K562 (cell line): ENCODE measurements around the gene PIN1. TPM values are rescaled to one million over a fixed set of nuclear protein-coding genes. Genes with fewer than 3 reads are reported as not detected.
A peak's percentile ranks its signal among the peaks of the same experiment; 100 is the strongest.

Experiments
- ARNT ChIP-seq, 2 experiments: fragments of 450-650 bp; IDR thresholded peaks; 2 replicates each; pipeline ENCODE4 v1.6.1; 2016; ENCODE audit warnings: mild to moderate bottlenecking in 1 of 2
- ESRRA ChIP-seq: fragments of 450-650 bp; IDR thresholded peaks from 2 replicates; pipeline ENCODE4 v1.6.1; 2014; ENCODE audit warnings: low read depth, mild to moderate bottlenecking, moderate library complexity, borderline replicate concordance
- HNRNPH1 ChIP-seq: fragments of 200-400 bp; formaldehyde crosslinking; optimal IDR thresholded peaks from 2 replicates; pipeline ENCODE3; 2017; ENCODE audit warnings: low read depth, mild to moderate bottlenecking, low read length, moderate library complexity
- HNRNPLL ChIP-seq: fragments of 200-400 bp; formaldehyde crosslinking; IDR thresholded peaks from 2 replicates; pipeline ENCODE4 v1.6.1; 2017; ENCODE audit warnings: low read length, low read depth, mild to moderate bottlenecking; ENCODE audit not compliant: poor library complexity, severe bottlenecking
- KDM1A ChIP-seq, 2 experiments: fragments of 450-650 bp; IDR thresholded peaks; 2 replicates each; pipeline ENCODE4 v1.6.1; 2016; ENCODE audit warnings: mild to moderate bottlenecking in 2 of 2
- RBBP5 ChIP-seq: fragments of 200-600 bp; sonication (generic); IDR thresholded peaks from 2 replicates; pipeline ENCODE4 v1.6.1; 2012; ENCODE audit warnings: borderline replicate concordance, mild to moderate bottlenecking, low read length, control low read depth, inconsistent platforms; ENCODE audit not compliant: insufficient read depth, poor library complexity, severe bottlenecking
- RBM22 ChIP-seq: fragments of 200-400 bp; formaldehyde crosslinking; IDR thresholded peaks from 2 replicates; pipeline ENCODE4 v1.6.1; 2018; ENCODE audit warnings: low read length, low read depth; ENCODE audit not compliant: poor library complexity, severe bottlenecking
- TAF9B ChIP-seq: fragments of 450-650 bp; IDR thresholded peaks from 2 replicates; pipeline ENCODE4 v1.6.1; 2018; ENCODE audit warnings: mild to moderate bottlenecking; ENCODE audit not compliant: partially characterized antibody
- ZBTB17 ChIP-seq: fragments of 450-650 bp; formaldehyde crosslinking; IDR thresholded peaks from 2 replicates; pipeline ENCODE4 v1.4.0; 2020; ENCODE audit warnings: mild to moderate bottlenecking
- ZC3H4 ChIP-seq: sonication (generic); formaldehyde crosslinking; IDR thresholded peaks from 2 replicates; pipeline ENCODE4 v1.9.0; 2021; ENCODE audit warnings: missing genetic modification reagents, borderline replicate concordance
- ZNF121 ChIP-seq: sonication (generic); formaldehyde crosslinking; conservative IDR thresholded peaks from 2 replicates; pipeline ENCODE4 v1.8.0; 2022; ENCODE audit warnings: missing genetic modification reagents
- ZNF3 ChIP-seq: fragments of 250-450 bp; sonication (Bioruptor Pico); IDR thresholded peaks from 2 replicates; pipeline ENCODE4 v1.5.0; 2021; ENCODE audit warnings: mild to moderate bottlenecking, moderate library complexity
- polyA plus RNA-seq, 8 experiments: library from polyadenylated mRNA; depleted of rRNA in 4 of 8; stranded (reverse) in 5 of 8; unstranded in 3 of 8; fragments of >200 nt; fragmentation: Nextera tagmentation in 2 of 8; fragmentation: Illumina TruSeq in 1 of 8; extraction: Ambion mirVana in 2 of 8; extraction: Trizol in 1 of 8; gene quantifications; 2 replicates each; pipeline versions ENCODE4 v1.2.1 to v1.2.3, GENCODE V29; 2011 to 2014; ENCODE audit warnings: inconsistent platforms in 1 of 8, missing spikeins in 1 of 8
- total RNA-seq, 7 experiments: library from RNA; depleted of rRNA in 6 of 7; stranded (reverse); fragments of >200 nt in 6 of 7; fragmentation: Illumina TruSeq in 2 of 7; extraction: Trizol in 2 of 7; gene quantifications; 2 replicates each; pipeline versions ENCODE4 v1.2.1 to v1.2.3, GENCODE V29; 2011 to 2021; ENCODE audit warnings: low replicate concordance in 1 of 7
- TF ChIP-seq, protein P1 (sequence below): sonication (generic); formaldehyde crosslinking; IDR thresholded peaks from 2 replicates; pipeline ENCODE4 v1.8.0; 2022; ENCODE audit warnings: mild to moderate bottlenecking, low read depth, missing genetic modification reagents
- TF ChIP-seq, protein P2 (sequence below): conservative IDR thresholded peaks from 2 replicates; pipeline ENCODE4 v1.6.1; 2011; ENCODE audit warnings: low read depth, mild to moderate bottlenecking, low read length; ENCODE audit not compliant: control insufficient read depth
- TF ChIP-seq, protein P3 (sequence below): fragments of 250-450 bp; sonication (Bioruptor Pico); IDR thresholded peaks from 2 replicates; pipeline ENCODE4 v1.4.0; 2020
- TF ChIP-seq, protein P4 (sequence below), 2 experiments: fragments of 450-650 bp; IDR thresholded peaks; 2 replicates each; pipeline ENCODE4 v1.6.1; 2016
- TF ChIP-seq, protein P5 (sequence below): fragments of 450-650 bp; formaldehyde crosslinking; IDR thresholded peaks from 2 replicates; pipeline ENCODE4 v1.4.0; 2020; ENCODE audit warnings: mild to moderate bottlenecking, moderate library complexity
- TF ChIP-seq, protein P6 (sequence below), 3 experiments: fragments of 200-800 bp in 1 of 3; sonication (Bioruptor generic) in 1 of 3; sonication (generic) in 1 of 3; formaldehyde crosslinking in 1 of 3; IDR thresholded peaks; 2 replicates each; pipeline versions ENCODE4 v1.6.1 to v1.8.0; 2016 to 2022; ENCODE audit warnings: mild to moderate bottlenecking in 2 of 3, missing compliant biosample characterization in 2 of 3, missing genetic modification characterization in 2 of 3, missing genetic modification reagents in 1 of 3

Gene PIN1
- total and polyA plus RNA-seq, 9 of the 15 experiments (the other 6 are each of a cell fraction or from before 2014, with no cell fraction given): 1.6 to 178 (median 42.5) TPM

DNA sequence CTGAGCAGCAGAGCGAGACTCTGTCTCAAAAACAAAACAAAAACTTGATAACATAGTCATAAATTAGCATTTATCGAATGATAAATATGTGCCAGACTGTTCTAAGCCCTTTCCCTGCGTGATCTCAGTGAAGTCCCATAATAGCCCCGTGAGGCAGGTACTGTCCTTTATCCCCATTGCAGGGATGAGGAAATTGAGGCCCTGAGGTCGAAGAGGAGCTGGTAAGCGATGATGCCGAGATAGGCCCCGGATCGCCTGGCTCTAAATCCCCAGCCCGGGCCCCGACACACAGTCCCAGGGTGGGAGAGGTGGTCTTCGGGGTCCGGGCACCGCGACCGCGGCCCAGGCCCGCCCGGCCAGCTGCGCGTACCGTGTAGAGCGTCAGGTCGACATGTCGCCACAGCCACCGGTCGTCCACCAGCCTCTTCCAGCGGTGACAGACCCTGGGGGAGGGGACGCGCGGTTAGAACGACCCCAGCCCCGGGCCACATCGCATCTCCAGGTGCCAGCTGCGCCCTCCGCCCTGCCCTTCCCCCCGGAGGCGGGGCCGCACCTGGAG lies 16.9 kb upstream of the PIN1 start (continued):
- TF ChIP-seq, protein P1, sequence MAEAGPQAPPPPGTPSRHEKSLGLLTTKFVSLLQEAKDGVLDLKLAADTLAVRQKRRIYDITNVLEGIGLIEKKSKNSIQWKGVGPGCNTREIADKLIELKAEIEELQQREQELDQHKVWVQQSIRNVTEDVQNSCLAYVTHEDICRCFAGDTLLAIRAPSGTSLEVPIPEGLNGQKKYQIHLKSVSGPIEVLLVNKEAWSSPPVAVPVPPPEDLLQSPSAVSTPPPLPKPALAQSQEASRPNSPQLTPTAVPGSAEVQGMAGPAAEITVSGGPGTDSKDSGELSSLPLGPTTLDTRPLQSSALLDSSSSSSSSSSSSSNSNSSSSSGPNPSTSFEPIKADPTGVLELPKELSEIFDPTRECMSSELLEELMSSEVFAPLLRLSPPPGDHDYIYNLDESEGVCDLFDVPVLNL (CRISPR knock-in tag): 0 out of 2 replicates have a peak, but pooled peaks have one; percentile 34
- peak; percentile 68 for TF ChIP-seq ESRRA
- 0 out of 2 replicates have a peak, but pooled peaks have one; percentile 4 for TF ChIP-seq ZNF121 (CRISPR knock-in tag)
- peak; percentile 89 for TF ChIP-seq TAF9B
- TF ChIP-seq, protein P2, sequence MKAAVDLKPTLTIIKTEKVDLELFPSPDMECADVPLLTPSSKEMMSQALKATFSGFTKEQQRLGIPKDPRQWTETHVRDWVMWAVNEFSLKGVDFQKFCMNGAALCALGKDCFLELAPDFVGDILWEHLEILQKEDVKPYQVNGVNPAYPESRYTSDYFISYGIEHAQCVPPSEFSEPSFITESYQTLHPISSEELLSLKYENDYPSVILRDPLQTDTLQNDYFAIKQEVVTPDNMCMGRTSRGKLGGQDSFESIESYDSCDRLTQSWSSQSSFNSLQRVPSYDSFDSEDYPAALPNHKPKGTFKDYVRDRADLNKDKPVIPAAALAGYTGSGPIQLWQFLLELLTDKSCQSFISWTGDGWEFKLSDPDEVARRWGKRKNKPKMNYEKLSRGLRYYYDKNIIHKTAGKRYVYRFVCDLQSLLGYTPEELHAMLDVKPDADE: 0 out of 2 replicates have a peak, but pooled peaks have one; percentile 36
- TF ChIP-seq, protein P3, sequence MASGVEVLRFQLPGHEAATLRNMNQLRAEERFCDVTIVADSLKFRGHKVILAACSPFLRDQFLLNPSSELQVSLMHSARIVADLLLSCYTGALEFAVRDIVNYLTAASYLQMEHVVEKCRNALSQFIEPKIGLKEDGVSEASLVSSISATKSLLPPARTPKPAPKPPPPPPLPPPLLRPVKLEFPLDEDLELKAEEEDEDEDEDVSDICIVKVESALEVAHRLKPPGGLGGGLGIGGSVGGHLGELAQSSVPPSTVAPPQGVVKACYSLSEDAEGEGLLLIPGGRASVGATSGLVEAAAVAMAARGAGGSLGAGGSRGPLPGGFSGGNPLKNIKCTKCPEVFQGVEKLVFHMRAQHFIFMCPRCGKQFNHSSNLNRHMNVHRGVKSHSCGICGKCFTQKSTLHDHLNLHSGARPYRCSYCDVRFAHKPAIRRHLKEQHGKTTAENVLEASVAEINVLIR (CRISPR knock-in tag): 0 out of 2 replicates have a peak, but pooled peaks have one; percentile 6
- TF ChIP-seq ZNF3: no peak
- TF ChIP-seq, protein P4, sequence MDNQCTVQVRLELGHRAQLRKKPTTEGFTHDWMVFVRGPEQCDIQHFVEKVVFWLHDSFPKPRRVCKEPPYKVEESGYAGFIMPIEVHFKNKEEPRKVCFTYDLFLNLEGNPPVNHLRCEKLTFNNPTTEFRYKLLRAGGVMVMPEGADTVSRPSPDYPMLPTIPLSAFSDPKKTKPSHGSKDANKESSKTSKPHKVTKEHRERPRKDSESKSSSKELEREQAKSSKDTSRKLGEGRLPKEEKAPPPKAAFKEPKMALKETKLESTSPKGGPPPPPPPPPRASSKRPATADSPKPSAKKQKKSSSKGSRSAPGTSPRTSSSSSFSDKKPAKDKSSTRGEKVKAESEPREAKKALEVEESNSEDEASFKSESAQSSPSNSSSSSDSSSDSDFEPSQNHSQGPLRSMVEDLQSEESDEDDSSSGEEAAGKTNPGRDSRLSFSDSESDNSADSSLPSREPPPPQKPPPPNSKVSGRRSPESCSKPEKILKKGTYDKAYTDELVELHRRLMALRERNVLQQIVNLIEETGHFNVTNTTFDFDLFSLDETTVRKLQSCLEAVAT (IDR thresholded peaks at IDR 0.05): 0 out of 4 replicates have a peak, but pooled peaks of 1 of the 2 experiments have one; percentile 23
- peak; percentile 47 for TF ChIP-seq RBM22
- TF ChIP-seq ARNT (IDR thresholded peaks at IDR 0.05): no peak
- 0 out of 2 replicates have a peak, but pooled peaks have one; percentile 38 for TF ChIP-seq ZBTB17 (CRISPR knock-in tag)
- TF ChIP-seq HNRNPLL: no peak
- 0 out of 4 replicates have a peak, but pooled peaks of 1 of the 2 experiments have one; percentile 12 for TF ChIP-seq KDM1A (IDR thresholded peaks at IDR 0.05)
- TF ChIP-seq RBBP5: peak; percentile 85
- no peak; the same call in 1 of the 2 replicates for TF ChIP-seq ZC3H4 (CRISPR knock-in tag)
- TF ChIP-seq HNRNPH1: no peak
- TF ChIP-seq, protein P5, sequence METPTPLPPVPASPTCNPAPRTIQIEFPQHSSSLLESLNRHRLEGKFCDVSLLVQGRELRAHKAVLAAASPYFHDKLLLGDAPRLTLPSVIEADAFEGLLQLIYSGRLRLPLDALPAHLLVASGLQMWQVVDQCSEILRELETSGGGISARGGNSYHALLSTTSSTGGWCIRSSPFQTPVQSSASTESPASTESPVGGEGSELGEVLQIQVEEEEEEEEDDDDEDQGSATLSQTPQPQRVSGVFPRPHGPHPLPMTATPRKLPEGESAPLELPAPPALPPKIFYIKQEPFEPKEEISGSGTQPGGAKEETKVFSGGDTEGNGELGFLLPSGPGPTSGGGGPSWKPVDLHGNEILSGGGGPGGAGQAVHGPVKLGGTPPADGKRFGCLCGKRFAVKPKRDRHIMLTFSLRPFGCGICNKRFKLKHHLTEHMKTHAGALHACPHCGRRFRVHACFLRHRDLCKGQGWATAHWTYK: 0 out of 2 replicates have a peak, but pooled peaks have one; percentile 29
- TF ChIP-seq, protein P6, sequence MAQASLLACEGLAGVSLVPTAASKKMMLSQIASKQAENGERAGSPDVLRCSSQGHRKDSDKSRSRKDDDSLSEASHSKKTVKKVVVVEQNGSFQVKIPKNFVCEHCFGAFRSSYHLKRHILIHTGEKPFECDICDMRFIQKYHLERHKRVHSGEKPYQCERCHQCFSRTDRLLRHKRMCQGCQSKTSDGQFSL (CRISPR knock-in tag; IDR thresholded peaks at IDR 0.05): 0 out of 2 replicates have a peak, but pooled peaks have one; percentile 28
- TF ChIP-seq, protein P6 (tag; IDR thresholded peaks at IDR 0.05): no peak
